ENCODE results near the gene SREBF1. TPM values are rescaled to one million over a fixed set of nuclear protein-coding genes. Genes with fewer than 3 reads are reported as not detected.

The SREBF1 gene
- total RNA-seq, 1 donor = 115 TPM

DNA sequence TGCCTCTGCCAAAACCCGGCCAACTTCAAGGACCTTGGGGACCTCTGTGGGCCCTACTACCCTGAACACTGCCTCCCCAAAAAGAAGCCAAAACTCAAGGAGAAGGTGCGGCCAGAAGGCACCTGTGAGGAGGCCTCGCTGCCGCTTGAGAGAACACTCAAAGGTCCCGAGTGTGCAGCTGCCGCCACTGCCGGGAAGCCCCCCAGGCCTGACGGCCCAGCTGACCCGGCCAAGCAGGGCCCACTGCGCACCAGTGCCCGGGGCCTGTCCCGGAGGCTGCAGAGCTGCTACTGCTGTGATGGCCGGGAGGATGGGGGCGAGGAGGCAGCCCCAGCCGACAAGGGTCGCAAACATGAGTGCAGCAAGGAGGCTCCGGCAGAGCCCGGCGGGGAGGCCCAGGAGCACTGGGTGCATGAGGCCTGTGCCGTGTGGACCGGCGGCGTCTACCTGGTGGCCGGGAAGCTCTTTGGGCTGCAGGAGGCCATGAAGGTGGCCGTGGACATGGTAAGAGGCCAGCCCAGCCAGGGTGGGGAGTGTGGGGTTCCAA lies 38.7 kb downstream of the SREBF1 start:
- Histone ChIP-seq H4K20me1 (ENCODE audit: insufficient read depth, low read length) (peaks cover 34% of the 10 kb centered on the region), H3K27me3 (ENCODE audit: insufficient read depth, low read length) (no peaks in the 10 kb centered on the region), H3K4me1 (ENCODE audit: insufficient read depth, low read length) (no peaks in the 10 kb centered on the region), H3K4me2 (ENCODE audit: insufficient read depth, low read length) (no peak overlapping the region), H3K4me3 (ENCODE audit: insufficient read depth, low read length) (no peak overlapping the region), H3K79me2 (ENCODE audit: insufficient read depth, low read length) (no peaks in the 10 kb centered on the region), H3K27ac (ENCODE audit: low read depth, low read length) (no peak overlapping the region), H3K36me3 (ENCODE audit: insufficient read depth, low read length) (peaks cover 8% of the 10 kb centered on the region), H3K9me3 (ENCODE audit: low read depth, low read length) (no peaks in the 10 kb centered on the region), H2AFZ (ENCODE audit: low read length) (no peak overlapping the region)
- no peak for DNase-seq (ENCODE audit: insufficient read length, low spot score, missing footprints)
- TF ChIP-seq, protein P1, sequence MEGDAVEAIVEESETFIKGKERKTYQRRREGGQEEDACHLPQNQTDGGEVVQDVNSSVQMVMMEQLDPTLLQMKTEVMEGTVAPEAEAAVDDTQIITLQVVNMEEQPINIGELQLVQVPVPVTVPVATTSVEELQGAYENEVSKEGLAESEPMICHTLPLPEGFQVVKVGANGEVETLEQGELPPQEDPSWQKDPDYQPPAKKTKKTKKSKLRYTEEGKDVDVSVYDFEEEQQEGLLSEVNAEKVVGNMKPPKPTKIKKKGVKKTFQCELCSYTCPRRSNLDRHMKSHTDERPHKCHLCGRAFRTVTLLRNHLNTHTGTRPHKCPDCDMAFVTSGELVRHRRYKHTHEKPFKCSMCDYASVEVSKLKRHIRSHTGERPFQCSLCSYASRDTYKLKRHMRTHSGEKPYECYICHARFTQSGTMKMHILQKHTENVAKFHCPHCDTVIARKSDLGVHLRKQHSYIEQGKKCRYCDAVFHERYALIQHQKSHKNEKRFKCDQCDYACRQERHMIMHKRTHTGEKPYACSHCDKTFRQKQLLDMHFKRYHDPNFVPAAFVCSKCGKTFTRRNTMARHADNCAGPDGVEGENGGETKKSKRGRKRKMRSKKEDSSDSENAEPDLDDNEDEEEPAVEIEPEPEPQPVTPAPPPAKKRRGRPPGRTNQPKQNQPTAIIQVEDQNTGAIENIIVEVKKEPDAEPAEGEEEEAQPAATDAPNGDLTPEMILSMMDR (IDR thresholded peaks at IDR 0.05; ENCODE audit: extremely low read depth, low read depth, low read length) = no peak

DNA sequence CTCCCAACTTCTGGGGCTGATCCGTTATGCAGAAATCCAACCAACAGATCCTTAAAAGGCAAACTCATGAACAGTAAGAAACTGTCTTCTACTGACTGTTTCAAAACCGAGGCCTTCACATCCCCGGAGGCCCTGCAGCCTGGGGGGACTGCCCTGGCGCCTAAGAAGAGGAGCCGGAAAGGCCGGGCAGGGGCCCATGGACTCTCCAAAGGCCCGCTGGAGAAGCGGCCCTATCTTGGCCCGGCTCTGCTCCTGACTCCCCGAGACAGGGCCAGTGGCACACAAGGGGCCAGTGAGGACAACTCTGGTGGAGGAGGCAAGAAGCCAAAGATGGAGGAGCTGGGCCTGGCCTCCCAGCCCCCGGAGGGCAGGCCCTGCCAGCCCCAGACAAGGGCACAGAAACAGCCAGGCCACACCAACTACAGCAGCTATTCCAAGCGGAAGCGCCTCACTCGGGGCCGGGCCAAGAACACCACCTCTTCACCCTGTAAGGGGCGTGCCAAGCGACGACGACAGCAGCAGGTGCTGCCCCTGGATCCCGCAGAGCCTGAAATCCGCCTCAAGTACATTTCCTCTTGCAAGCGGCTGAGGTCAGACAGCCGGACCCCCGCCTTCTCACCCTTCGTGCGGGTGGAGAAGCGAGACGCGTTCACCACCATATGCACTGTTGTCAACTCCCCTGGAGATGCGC lies 39.5 kb downstream of the SREBF1 start:
- peaks cover 37% of the 10 kb centered on the region for H4K20me1 ChIP-seq (ENCODE audit: insufficient read depth, low read length)
- H3K27me3 ChIP-seq (ENCODE audit: insufficient read depth, low read length) = no peaks in the 10 kb centered on the region
- no peaks in the 10 kb centered on the region for H3K4me1 ChIP-seq (ENCODE audit: insufficient read depth, low read length)
- H3K27ac ChIP-seq (ENCODE audit: low read depth, low read length) = no peak overlapping the region
- peaks cover 8% of the 10 kb centered on the region for H3K36me3 ChIP-seq (ENCODE audit: insufficient read depth, low read length)
- H3K4me2 ChIP-seq (ENCODE audit: insufficient read depth, low read length) = no peak overlapping the region
- DNase-seq (ENCODE audit: insufficient read length, low spot score, missing footprints) = no peak
- peaks cover under 1% of the 10 kb centered on the region for H3K79me2 ChIP-seq (ENCODE audit: insufficient read depth, low read length)
- no peaks in the 10 kb centered on the region for H3K9me3 ChIP-seq (ENCODE audit: low read depth, low read length)
- H3K4me3 ChIP-seq (ENCODE audit: insufficient read depth, low read length) = no peak overlapping the region
- TF ChIP-seq, protein P1 (IDR thresholded peaks at IDR 0.05; ENCODE audit: extremely low read depth, low read depth, low read length) = no peak
- no peak overlapping the region for H2AFZ ChIP-seq (ENCODE audit: low read length)

DNA sequence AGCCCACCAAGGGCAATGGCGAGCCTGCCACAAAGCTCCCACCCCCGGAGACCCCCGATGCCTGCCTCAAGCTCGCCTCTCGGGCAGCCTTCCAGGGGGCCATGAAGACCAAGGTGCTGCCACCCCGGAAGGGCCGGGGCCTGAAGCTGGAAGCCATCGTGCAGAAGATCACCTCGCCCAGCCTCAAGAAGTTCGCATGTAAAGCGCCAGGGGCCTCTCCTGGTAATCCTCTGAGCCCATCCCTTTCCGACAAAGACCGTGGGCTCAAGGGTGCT lies 40.1 kb downstream of the SREBF1 start:
- TF ChIP-seq, protein P1 (IDR thresholded peaks at IDR 0.05; ENCODE audit: extremely low read depth, low read depth, low read length) = no peak
- H3K27me3 ChIP-seq (ENCODE audit: insufficient read depth, low read length) = no peaks in the 10 kb centered on the region
- H3K79me2 ChIP-seq (ENCODE audit: insufficient read depth, low read length) = peaks cover 5% of the 10 kb centered on the region
- H3K36me3 ChIP-seq (ENCODE audit: insufficient read depth, low read length) = peaks cover 8% of the 10 kb centered on the region
- H3K9me3 ChIP-seq (ENCODE audit: low read depth, low read length) = no peaks in the 10 kb centered on the region
- no peak overlapping the region for H2AFZ ChIP-seq (ENCODE audit: low read length)
- no peak overlapping the region for H3K4me3 ChIP-seq (ENCODE audit: insufficient read depth, low read length)
- H3K4me1 ChIP-seq (ENCODE audit: insufficient read depth, low read length) = no peaks in the 10 kb centered on the region
- H3K27ac ChIP-seq (ENCODE audit: low read depth, low read length) = no peak overlapping the region
- no peak overlapping the region for H3K4me2 ChIP-seq (ENCODE audit: insufficient read depth, low read length)
- DNase-seq (ENCODE audit: insufficient read length, low spot score, missing footprints) = no peak
- H4K20me1 ChIP-seq (ENCODE audit: insufficient read depth, low read length) = peaks cover 43% of the 10 kb centered on the region

GRCh38 chr17:17795946-17796786 lies 40.6 kb downstream of the SREBF1 start:
- Histone ChIP-seq H3K4me2 (ENCODE audit: insufficient read depth, low read length) (no peak overlapping the region), H3K4me3 (ENCODE audit: insufficient read depth, low read length) (no peak overlapping the region), H3K79me2 (ENCODE audit: insufficient read depth, low read length) (peaks cover 11% of the 10 kb centered on the region), H3K36me3 (ENCODE audit: insufficient read depth, low read length) (peaks cover 8% of the 10 kb centered on the region), H4K20me1 (ENCODE audit: insufficient read depth, low read length) (peaks cover 46% of the 10 kb centered on the region), H2AFZ (ENCODE audit: low read length) (no peak overlapping the region), H3K27me3 (ENCODE audit: insufficient read depth, low read length) (no peaks in the 10 kb centered on the region), H3K4me1 (ENCODE audit: insufficient read depth, low read length) (no peaks in the 10 kb centered on the region), H3K9me3 (ENCODE audit: low read depth, low read length) (no peaks in the 10 kb centered on the region), H3K27ac (ENCODE audit: low read depth, low read length) (no peak overlapping the region)
- DNase-seq (ENCODE audit: insufficient read length, low spot score, missing footprints) = no peak
- TF ChIP-seq, protein P1 (IDR thresholded peaks at IDR 0.05; ENCODE audit: extremely low read depth, low read depth, low read length) = no peak

All from osteoblast (primary cell).